ENCODE measurements around the gene HMGN3. TPM values are rescaled to one million over a fixed set of nuclear protein-coding genes. Genes with fewer than 3 reads are reported as not detected.

HMGN3 gene
- total RNA-seq (2022; extraction: Qiagen RNA extraction): 53.8 to 67.6 TPM (median 56.4 TPM) in 5 replicates

GRCh38 chr6:79234150-79235022, at the start of gene HMGN3:
HMGN3 (minus strand) TSS chr6:79234682.

Other genes starting within 250 kb of the HMGN3 start
- gene PHIP, start 156.4 kb downstream of the HMGN3 start, total RNA-seq (2022; extraction: Qiagen RNA extraction): 2.7 to 5.9 TPM (median 4.3 TPM) in 5 replicates

Data from A549 treated with Hydrocortisone at 1 μM for 4 hours (cell line).